ENCODE data around the gene THAP7. TPM values are rescaled to one million over a fixed set of nuclear protein-coding genes. Genes with fewer than 3 reads are reported as not detected.

Gene THAP7
- total and polyA plus RNA-seq, 2 experiments from 2014 or later, result 21.8 to 25.9 TPM

DNA sequence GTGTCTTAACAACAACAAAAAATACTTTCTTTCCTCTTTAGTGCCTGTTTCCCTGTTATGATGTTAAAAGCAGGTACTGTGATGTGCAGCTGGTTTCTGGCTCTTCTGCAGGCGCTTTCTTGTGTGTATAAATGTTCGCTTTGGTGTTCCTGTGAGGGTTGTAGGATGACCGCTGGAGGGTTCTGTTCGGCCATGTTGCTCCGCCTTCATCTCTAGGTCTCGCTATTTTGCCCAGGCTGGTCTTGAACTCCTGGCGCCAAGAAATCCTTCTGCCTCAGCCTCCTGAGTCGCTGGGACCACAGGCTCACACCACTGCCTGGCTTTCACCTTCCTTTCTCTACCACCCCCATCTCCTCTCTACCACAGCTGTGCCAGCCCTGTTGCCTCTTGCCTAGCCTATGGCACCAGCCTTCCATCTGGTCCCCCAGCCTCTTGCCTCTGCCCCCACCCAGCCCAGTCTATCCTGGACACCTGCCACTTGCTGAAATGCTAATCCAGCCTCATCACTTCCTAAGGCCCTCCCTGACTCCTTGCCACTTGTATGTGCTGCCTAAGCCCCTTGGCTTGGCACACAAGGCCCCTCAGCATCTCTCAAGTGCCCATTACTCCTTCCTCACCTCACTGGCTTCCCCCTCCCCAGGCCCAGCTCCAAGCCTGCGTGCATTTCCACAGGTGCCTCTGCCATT is 49.4 kb upstream of the THAP7 start:
- no peaks in the 10 kb centered on the region for H3K27me3 ChIP-seq (ENCODE audit: insufficient read depth)
- H2AFZ ChIP-seq, result 0 out of 2 replicates have a peak overlapping the region, but pooled peaks have one; percentile 66
- H3K4me3 ChIP-seq, result no peak overlapping the region
- peaks cover 27% of the 10 kb centered on the region for H3K4me1 Mint-ChIP-seq
- H3K4me2 ChIP-seq, result peak overlapping the region; percentile 17
- H3K27ac ChIP-seq (ENCODE audit: low read depth), result no peak overlapping the region
- H3K36me3 ChIP-seq (ENCODE audit: insufficient read depth), result no peaks in the 10 kb centered on the region
- H3K9me2 ChIP-seq (ENCODE audit: insufficient read depth), result no peaks in the 10 kb centered on the region
- peaks cover 18% of the 10 kb centered on the region for H3K4me1 ChIP-seq (ENCODE audit: insufficient read depth)
- no peaks in the 10 kb centered on the region for H4K20me1 ChIP-seq (replicated peaks; ENCODE audit: insufficient read depth)
- H3K79me2 ChIP-seq (replicated peaks; ENCODE audit: insufficient read depth), result no peaks in the 10 kb centered on the region
- H3K36me3 Mint-ChIP-seq (ENCODE audit: low read depth), result no peaks in the 10 kb centered on the region; the same call in 2 of the 3 replicates
- H3K27ac Mint-ChIP-seq, result peak overlapping the region; percentile 17; the same call in 1 of the 2 replicates
- no peak; the same call in 2 of the 3 replicates for ATAC-seq
- no peaks in the 10 kb centered on the region for H3K9me3 Mint-ChIP-seq
- H3K27me3 Mint-ChIP-seq (ENCODE audit: insufficient read depth, low read depth, poor library complexity), result peaks cover 28% of the 10 kb centered on the region
- no peak for DNase-seq (ENCODE audit: low spot score)
- H3K4me3 Mint-ChIP-seq, result no peak overlapping the region
- H3F3A ChIP-seq (replicated peaks; ENCODE audit: low read depth), result no peaks in the 10 kb centered on the region
- TF ChIP-seq, protein P1, sequence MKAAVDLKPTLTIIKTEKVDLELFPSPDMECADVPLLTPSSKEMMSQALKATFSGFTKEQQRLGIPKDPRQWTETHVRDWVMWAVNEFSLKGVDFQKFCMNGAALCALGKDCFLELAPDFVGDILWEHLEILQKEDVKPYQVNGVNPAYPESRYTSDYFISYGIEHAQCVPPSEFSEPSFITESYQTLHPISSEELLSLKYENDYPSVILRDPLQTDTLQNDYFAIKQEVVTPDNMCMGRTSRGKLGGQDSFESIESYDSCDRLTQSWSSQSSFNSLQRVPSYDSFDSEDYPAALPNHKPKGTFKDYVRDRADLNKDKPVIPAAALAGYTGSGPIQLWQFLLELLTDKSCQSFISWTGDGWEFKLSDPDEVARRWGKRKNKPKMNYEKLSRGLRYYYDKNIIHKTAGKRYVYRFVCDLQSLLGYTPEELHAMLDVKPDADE (IDR thresholded peaks at IDR 0.05), result no peak
- TF ChIP-seq EZH2phosphoT487 (IDR thresholded peaks at IDR 0.05; ENCODE audit: unreplicated experiment) (no peak), POLR2AphosphoS5 (IDR thresholded peaks at IDR 0.05; ENCODE audit: low read depth) (no peak), ZNF114 (CRISPR knock-in tag; IDR thresholded peaks at IDR 0.05) (no peak), STAT1 (IDR thresholded peaks at IDR 0.05; ENCODE audit: unreplicated experiment) (no peak), NANOG (IDR thresholded peaks at IDR 0.05; ENCODE audit: borderline replicate concordance) (no peak), CREB1 (CRISPR knock-in tag; IDR thresholded peaks at IDR 0.05; ENCODE audit: low read depth) (no peak), JUNB (IDR thresholded peaks at IDR 0.05; ENCODE audit: unreplicated experiment) (no peak), ZNF331 (CRISPR knock-in tag; IDR thresholded peaks at IDR 0.05; ENCODE audit: low read depth) (no peak), EZH2 (IDR thresholded peaks at IDR 0.05; ENCODE audit: low read depth, unreplicated experiment) (no peak)
- TF ChIP-seq, protein P2, sequence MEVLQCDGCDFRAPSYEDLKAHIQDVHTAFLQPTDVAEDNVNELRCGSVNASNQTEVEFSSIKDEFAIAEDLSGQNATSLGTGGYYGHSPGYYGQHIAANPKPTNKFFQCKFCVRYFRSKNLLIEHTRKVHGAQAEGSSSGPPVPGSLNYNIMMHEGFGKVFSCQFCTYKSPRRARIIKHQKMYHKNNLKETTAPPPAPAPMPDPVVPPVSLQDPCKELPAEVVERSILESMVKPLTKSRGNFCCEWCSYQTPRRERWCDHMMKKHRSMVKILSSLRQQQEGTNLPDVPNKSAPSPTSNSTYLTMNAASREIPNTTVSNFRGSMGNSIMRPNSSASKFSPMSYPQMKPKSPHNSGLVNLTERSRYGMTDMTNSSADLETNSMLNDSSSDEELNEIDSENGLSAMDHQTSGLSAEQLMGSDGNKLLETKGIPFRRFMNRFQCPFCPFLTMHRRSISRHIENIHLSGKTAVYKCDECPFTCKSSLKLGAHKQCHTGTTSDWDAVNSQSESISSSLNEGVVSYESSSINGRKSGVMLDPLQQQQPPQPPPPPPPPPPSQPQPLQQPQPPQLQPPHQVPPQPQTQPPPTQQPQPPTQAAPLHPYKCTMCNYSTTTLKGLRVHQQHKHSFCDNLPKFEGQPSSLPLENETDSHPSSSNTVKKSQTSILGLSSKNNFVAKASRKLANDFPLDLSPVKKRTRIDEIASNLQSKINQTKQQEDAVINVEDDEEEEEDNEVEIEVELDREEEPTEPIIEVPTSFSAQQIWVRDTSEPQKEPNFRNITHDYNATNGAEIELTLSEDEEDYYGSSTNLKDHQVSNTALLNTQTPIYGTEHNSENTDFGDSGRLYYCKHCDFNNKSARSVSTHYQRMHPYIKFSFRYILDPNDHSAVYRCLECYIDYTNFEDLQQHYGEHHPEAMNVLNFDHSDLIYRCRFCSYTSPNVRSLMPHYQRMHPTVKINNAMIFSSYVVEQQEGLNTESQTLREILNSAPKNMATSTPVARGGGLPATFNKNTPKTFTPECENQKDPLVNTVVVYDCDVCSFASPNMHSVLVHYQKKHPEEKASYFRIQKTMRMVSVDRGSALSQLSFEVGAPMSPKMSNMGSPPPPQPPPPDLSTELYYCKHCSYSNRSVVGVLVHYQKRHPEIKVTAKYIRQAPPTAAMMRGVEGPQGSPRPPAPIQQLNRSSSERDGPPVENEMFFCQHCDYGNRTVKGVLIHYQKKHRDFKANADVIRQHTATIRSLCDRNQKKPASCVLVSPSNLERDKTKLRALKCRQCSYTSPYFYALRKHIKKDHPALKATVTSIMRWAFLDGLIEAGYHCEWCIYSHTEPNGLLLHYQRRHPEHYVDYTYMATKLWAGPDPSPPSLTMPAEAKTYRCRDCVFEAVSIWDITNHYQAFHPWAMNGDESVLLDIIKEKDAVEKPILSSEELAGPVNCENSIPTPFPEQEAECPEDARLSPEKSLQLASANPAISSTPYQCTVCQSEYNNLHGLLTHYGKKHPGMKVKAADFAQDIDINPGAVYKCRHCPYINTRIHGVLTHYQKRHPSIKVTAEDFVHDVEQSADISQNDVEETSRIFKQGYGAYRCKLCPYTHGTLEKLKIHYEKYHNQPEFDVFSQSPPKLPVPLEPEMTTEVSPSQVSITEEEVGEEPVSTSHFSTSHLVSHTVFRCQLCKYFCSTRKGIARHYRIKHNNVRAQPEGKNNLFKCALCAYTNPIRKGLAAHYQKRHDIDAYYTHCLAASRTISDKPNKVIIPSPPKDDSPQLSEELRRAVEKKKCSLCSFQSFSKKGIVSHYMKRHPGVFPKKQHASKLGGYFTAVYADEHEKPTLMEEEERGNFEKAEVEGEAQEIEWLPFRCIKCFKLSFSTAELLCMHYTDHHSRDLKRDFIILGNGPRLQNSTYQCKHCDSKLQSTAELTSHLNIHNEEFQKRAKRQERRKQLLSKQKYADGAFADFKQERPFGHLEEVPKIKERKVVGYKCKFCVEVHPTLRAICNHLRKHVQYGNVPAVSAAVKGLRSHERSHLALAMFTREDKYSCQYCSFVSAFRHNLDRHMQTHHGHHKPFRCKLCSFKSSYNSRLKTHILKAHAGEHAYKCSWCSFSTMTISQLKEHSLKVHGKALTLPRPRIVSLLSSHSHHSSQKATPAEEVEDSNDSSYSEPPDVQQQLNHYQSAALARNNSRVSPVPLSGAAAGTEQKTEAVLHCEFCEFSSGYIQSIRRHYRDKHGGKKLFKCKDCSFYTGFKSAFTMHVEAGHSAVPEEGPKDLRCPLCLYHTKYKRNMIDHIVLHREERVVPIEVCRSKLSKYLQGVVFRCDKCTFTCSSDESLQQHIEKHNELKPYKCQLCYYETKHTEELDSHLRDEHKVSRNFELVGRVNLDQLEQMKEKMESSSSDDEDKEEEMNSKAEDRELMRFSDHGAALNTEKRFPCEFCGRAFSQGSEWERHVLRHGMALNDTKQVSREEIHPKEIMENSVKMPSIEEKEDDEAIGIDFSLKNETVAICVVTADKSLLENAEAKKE (CRISPR knock-in tag; IDR thresholded peaks at IDR 0.05), result no peak
- TF ChIP-seq, protein P3, sequence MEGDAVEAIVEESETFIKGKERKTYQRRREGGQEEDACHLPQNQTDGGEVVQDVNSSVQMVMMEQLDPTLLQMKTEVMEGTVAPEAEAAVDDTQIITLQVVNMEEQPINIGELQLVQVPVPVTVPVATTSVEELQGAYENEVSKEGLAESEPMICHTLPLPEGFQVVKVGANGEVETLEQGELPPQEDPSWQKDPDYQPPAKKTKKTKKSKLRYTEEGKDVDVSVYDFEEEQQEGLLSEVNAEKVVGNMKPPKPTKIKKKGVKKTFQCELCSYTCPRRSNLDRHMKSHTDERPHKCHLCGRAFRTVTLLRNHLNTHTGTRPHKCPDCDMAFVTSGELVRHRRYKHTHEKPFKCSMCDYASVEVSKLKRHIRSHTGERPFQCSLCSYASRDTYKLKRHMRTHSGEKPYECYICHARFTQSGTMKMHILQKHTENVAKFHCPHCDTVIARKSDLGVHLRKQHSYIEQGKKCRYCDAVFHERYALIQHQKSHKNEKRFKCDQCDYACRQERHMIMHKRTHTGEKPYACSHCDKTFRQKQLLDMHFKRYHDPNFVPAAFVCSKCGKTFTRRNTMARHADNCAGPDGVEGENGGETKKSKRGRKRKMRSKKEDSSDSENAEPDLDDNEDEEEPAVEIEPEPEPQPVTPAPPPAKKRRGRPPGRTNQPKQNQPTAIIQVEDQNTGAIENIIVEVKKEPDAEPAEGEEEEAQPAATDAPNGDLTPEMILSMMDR (conservative IDR thresholded peaks at IDR 0.05; ENCODE audit: low read depth in 2 of 2), result no peak
- TF ChIP-seq, protein P4, sequence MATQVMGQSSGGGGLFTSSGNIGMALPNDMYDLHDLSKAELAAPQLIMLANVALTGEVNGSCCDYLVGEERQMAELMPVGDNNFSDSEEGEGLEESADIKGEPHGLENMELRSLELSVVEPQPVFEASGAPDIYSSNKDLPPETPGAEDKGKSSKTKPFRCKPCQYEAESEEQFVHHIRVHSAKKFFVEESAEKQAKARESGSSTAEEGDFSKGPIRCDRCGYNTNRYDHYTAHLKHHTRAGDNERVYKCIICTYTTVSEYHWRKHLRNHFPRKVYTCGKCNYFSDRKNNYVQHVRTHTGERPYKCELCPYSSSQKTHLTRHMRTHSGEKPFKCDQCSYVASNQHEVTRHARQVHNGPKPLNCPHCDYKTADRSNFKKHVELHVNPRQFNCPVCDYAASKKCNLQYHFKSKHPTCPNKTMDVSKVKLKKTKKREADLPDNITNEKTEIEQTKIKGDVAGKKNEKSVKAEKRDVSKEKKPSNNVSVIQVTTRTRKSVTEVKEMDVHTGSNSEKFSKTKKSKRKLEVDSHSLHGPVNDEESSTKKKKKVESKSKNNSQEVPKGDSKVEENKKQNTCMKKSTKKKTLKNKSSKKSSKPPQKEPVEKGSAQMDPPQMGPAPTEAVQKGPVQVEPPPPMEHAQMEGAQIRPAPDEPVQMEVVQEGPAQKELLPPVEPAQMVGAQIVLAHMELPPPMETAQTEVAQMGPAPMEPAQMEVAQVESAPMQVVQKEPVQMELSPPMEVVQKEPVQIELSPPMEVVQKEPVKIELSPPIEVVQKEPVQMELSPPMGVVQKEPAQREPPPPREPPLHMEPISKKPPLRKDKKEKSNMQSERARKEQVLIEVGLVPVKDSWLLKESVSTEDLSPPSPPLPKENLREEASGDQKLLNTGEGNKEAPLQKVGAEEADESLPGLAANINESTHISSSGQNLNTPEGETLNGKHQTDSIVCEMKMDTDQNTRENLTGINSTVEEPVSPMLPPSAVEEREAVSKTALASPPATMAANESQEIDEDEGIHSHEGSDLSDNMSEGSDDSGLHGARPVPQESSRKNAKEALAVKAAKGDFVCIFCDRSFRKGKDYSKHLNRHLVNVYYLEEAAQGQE (IDR thresholded peaks at IDR 0.05; ENCODE audit: unreplicated experiment), result no peak
